Glomerular visceral epithelial cell (primary cell): ENCODE data around the gene EDN3.

Experiments
- DNase-seq: peaks from one replicate; pipeline ENCODE4 v3.0.0-alpha.2; 2016; ENCODE audit errors: extremely low spot score

The EDN3 gene

GRCh38 chr20:59363101-59363500, 62.7 kb downstream of the EDN3 start:
- DNase-seq, result no peak

DNA sequence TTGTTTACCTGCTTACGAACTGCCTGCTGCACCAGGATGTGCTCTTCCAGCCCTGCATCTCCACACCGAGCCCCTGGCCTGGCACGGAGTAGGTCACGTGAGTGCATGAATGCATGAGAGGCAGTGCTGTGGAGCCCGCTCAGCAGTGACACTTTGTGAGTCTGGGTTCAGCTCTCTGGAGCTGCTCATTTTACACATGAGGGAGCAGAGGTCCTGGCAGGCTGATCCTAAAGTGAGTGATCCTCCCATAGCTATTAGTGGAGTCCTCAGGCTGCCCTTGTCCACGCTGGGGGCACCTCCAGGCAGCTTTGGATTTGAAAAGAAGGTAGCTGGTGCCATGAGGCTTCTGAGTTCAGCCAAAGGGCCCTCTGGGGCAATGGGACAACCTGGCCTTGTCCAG, 64.2 kb downstream of the EDN3 start:
- DNase-seq, result no peak

GRCh38 chr20:59365611-59366285, 65.3 kb downstream of the EDN3 start:
- no peak for DNase-seq

GRCh38 chr20:59371431-59371830, 71.0 kb downstream of the EDN3 start:
- no peak for DNase-seq

DNA sequence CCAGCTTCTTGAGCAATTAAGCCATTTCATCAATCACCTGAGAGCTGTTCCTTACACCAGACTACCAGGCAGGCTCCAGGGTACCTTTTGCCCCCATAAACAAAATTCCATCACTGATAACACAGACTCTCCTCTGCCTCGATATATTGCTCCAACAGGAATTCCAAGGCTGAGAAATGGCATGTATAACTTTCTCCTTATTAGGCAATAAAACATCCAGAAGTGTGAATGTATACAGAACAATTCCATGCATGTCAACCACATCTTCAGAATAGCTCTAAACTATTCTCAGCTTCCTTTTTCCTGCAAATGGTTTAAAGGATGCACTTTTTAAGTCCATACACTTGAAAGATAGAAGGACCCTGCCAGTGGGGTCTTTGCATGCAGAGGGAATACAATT, 73.8 kb downstream of the EDN3 start:
- DNase-seq, result no peak

GRCh38 chr20:59375541-59375940, 75.1 kb downstream of the EDN3 start:
- no peak for DNase-seq
